Naive B cell (primary cell): ENCODE measurements around the gene DPH1. TPM values are rescaled to one million over a fixed set of nuclear protein-coding genes. Genes with fewer than 3 reads are reported as not detected.

Source experiments
- ATAC-seq, 2 donors: fragments of 150-1000 bp; cut with Tn5 transposase; 2 replicates each; pipeline ENCODE4 v1.10.0; 2021; ENCODE audit warnings: low read depth in 2 of 2, mild to moderate bottlenecking in 2 of 2, moderate library complexity in 2 of 2
- DNase-seq: peaks from one replicate; pipeline ENCODE4 v3.0.0; 2022
- H3K27ac Mint-ChIP-seq, 6 donors: one replicate each; pipeline ENCODE4 v1.8.0; 2020 to 2022; ENCODE audit warnings: mild to moderate bottlenecking in 6 of 6, mixed read lengths in 6 of 6, moderate library complexity in 5 of 6, inconsistent platforms in 2 of 6
- H3K27me3 Mint-ChIP-seq, 3 donors: one replicate each; pipeline ENCODE4 v1.8.0; 2021 to 2022; ENCODE audit warnings: mixed read lengths in 3 of 3, mild to moderate bottlenecking in 1 of 3
- H3K36me3 Mint-ChIP-seq, 2 donors: one replicate each; pipeline ENCODE4 v1.8.0; 2020 to 2022; ENCODE audit warnings: mixed read lengths in 2 of 2, inconsistent platforms in 1 of 2, mild to moderate bottlenecking in 1 of 2
- H3K4me1 Mint-ChIP-seq, 3 donors: one replicate each; pipeline ENCODE4 v1.8.0; 2020 to 2022; ENCODE audit warnings: mixed read lengths in 3 of 3, inconsistent platforms in 1 of 3, mild to moderate bottlenecking in 1 of 3, moderate library complexity in 1 of 3
- H3K4me3 Mint-ChIP-seq, 8 donors: one replicate each; pipeline ENCODE4 v1.8.0; 2020 to 2022; ENCODE audit warnings: mild to moderate bottlenecking in 8 of 8, mixed read lengths in 8 of 8, moderate library complexity in 8 of 8, inconsistent platforms in 2 of 8
- H3K9me3 Mint-ChIP-seq, 7 donors: one replicate each; pipeline ENCODE4 v1.8.0; 2020 to 2022; ENCODE audit warnings: mixed read lengths in 7 of 7, mild to moderate bottlenecking in 5 of 7, inconsistent platforms in 2 of 7, moderate library complexity in 1 of 7
- polyA plus RNA-seq, 6 donors: library from polyadenylated mRNA; unstranded; fragments of 300-500 nt; fragmentation: Illumina TruSeq; gene quantifications; one replicate each; pipeline ENCODE4 v1.2.3, GENCODE V29; 2021; ENCODE audit warnings: low read depth in 6 of 6

The DPH1 gene
- polyA plus RNA-seq, 6 donors from 2014 or later = 22.7 to 37.7 (median 29.7) TPM

GRCh38 chr17:2051061-2051932, 21.3 kb downstream of the DPH1 start:
- H3K27me3 Mint-ChIP-seq = peaks cover 5 to 30% (median 27%) of the 10 kb centered on the region in 3 donors
- peak overlapping the region in 6 of 8 donors; percentile 22 to 77 (median 48) for H3K4me3 Mint-ChIP-seq
- H3K9me3 Mint-ChIP-seq = peaks cover 0 to 1% (median 0%) of the 10 kb centered on the region in 7 donors
- H3K27ac Mint-ChIP-seq = peak overlapping the region; percentile 4 to 96 (median 88)
- ATAC-seq (no peak), DNase-seq (peak; percentile 14)
- no peaks in the 10 kb centered on the region for H3K36me3 Mint-ChIP-seq
- H3K4me1 Mint-ChIP-seq = peaks cover 29 to 32% (median 32%) of the 10 kb centered on the region in 3 donors

GRCh38 chr17:2051933-2052559, 22.1 kb downstream of the DPH1 start:
- H3K27ac Mint-ChIP-seq = peak overlapping the region; percentile 4 to 96 (median 66)
- H3K4me1 Mint-ChIP-seq = peaks cover 29 to 35% (median 32%) of the 10 kb centered on the region in 3 donors
- no peaks in the 10 kb centered on the region for H3K36me3 Mint-ChIP-seq
- peaks cover 0 to 1% (median 0%) of the 10 kb centered on the region in 7 donors for H3K9me3 Mint-ChIP-seq
- ATAC-seq = no peak
- DNase-seq = no peak
- H3K4me3 Mint-ChIP-seq = peak overlapping the region in 6 of 8 donors; percentile 22 to 77 (median 48)
- peaks cover 5 to 30% (median 27%) of the 10 kb centered on the region in 3 donors for H3K27me3 Mint-ChIP-seq

GRCh38 chr17:2053380-2054261, 23.7 kb downstream of the DPH1 start:
- Mint-ChIP-seq H3K9me3 (peaks cover 0 to 1% (median 0%) of the 10 kb centered on the region in 7 donors), H3K27ac (peak overlapping the region in 5 of 6 donors; percentile 70 to 94 (median 77)), H3K36me3 (no peaks in the 10 kb centered on the region), H3K27me3 (peaks cover 5 to 21% (median 19%) of the 10 kb centered on the region in 3 donors), H3K4me1 (peaks cover 24 to 32% (median 31%) of the 10 kb centered on the region in 3 donors), H3K4me3 (peak overlapping the region; percentile 70 to 87 (median 79))
- DNase-seq = peak; percentile 66
- peak; percentile 6 for ATAC-seq

- peaks cover 19 to 31% (median 29%) of the 10 kb centered on the region in 3 donors for H3K4me1 Mint-ChIP-seq
- DNase-seq = no peak
- ATAC-seq = no peak
- no peaks in the 10 kb centered on the region for H3K36me3 Mint-ChIP-seq
- H3K9me3 Mint-ChIP-seq = peaks cover 0 to 1% (median 0%) of the 10 kb centered on the region in 7 donors
- H3K27ac Mint-ChIP-seq = peak overlapping the region in 5 of 6 donors; percentile 47 to 86 (median 70)
- H3K4me3 Mint-ChIP-seq = peak overlapping the region in 7 of 8 donors; percentile 62 to 79 (median 70)
- H3K27me3 Mint-ChIP-seq = peaks cover 5 to 19% (median 19%) of the 10 kb centered on the region in 3 donors
Measured at GRCh38 chr17:2054262-2054511, 24.2 kb downstream of the DPH1 start.

- Mint-ChIP-seq H3K36me3 (no peaks in the 10 kb centered on the region), H3K9me3 (peaks cover 0 to 1% (median 0%) of the 10 kb centered on the region in 7 donors), H3K27ac (peak within 1 kb of the TSS in 5 of 6 donors; percentile 47 to 86 (median 70)), H3K4me3 (peak within 1 kb of the TSS; percentile 62 to 82 (median 73)), H3K4me1 (peaks cover 21 to 34% (median 30%) of the 10 kb centered on the region in 3 donors), H3K27me3 (peaks cover 5 to 24% (median 19%) of the 10 kb centered on the region in 3 donors)
- peak; percentile 48 to 52 for ATAC-seq
- peak; percentile 79 for DNase-seq
Measured at GRCh38 chr17:2054512-2055291, 24.7 kb downstream of the DPH1 start, which contains the start of gene HIC1. TSS of gene HIC1 (plus strand) at chr17:2055103. CDS start at chr17:2056691, 1,588 bp downstream.

- no peak for DNase-seq
- H3K9me3 Mint-ChIP-seq = peaks cover 0 to 1% (median 0%) of the 10 kb centered on the region in 7 donors
- peak overlapping the region in 1 of 6 donors; percentile 70 for H3K27ac Mint-ChIP-seq
- peaks cover 0 to 3% of the 10 kb centered on the region in 2 donors for H3K36me3 Mint-ChIP-seq
- no peak for ATAC-seq
- peaks cover 5 to 33% (median 22%) of the 10 kb centered on the region in 3 donors for H3K27me3 Mint-ChIP-seq
- H3K4me1 Mint-ChIP-seq = peaks cover 30 to 39% (median 38%) of the 10 kb centered on the region in 3 donors
- peak overlapping the region in 6 of 8 donors; percentile 69 to 91 (median 78) for H3K4me3 Mint-ChIP-seq
Measured at GRCh38 chr17:2055292-2056205, 25.6 kb downstream of the DPH1 start.

GRCh38 chr17:2056206-2057174, 26.5 kb downstream of the DPH1 start:
- Mint-ChIP-seq H3K27ac (peak overlapping the region in 1 of 6 donors; percentile 26), H3K27me3 (peaks cover 5 to 29% (median 18%) of the 10 kb centered on the region in 3 donors), H3K4me1 (peaks cover 31 to 41% (median 37%) of the 10 kb centered on the region in 3 donors), H3K4me3 (peak overlapping the region; percentile 62 to 91 (median 76)), H3K9me3 (peaks cover 0 to 1% (median 0%) of the 10 kb centered on the region in 7 donors), H3K36me3 (peaks cover 0 to 7% of the 10 kb centered on the region in 2 donors)
- ATAC-seq (no peak), DNase-seq (no peak)

GRCh38 chr17:2057175-2057759, 27.3 kb downstream of the DPH1 start:
- Mint-ChIP-seq H3K27me3 (peaks cover 5 to 21% (median 10%) of the 10 kb centered on the region in 3 donors), H3K4me3 (peak overlapping the region in 1 of 8 donors; percentile 73), H3K4me1 (peaks cover 28 to 36% (median 30%) of the 10 kb centered on the region in 3 donors), H3K27ac (no peak overlapping the region), H3K9me3 (no peaks in the 10 kb centered on the region), H3K36me3 (peaks cover 6 to 7% of the 10 kb centered on the region in 2 donors)
- DNase-seq (no peak), ATAC-seq (no peak)

GRCh38 chr17:2057760-2058585, 28.0 kb downstream of the DPH1 start:
- ATAC-seq (peak in 1 of 2 donors; percentile 6), DNase-seq (peak; percentile 50)
- Mint-ChIP-seq H3K36me3 (peaks cover 6 to 7% of the 10 kb centered on the region in 2 donors), H3K9me3 (no peaks in the 10 kb centered on the region), H3K4me1 (peaks cover 27 to 34% (median 28%) of the 10 kb centered on the region in 3 donors), H3K27me3 (peaks cover 7 to 26% (median 8%) of the 10 kb centered on the region in 3 donors), H3K27ac (peak overlapping the region in 3 of 6 donors; percentile 26 to 49 (median 42)), H3K4me3 (peak overlapping the region; percentile 43 to 73 (median 60))
